Ishikawa (cell line): ENCODE data around the gene GSTM3.

Source experiments
- CEBPB ChIP-seq: IDR thresholded peaks from 2 replicates; pipeline ENCODE4 v1.6.1; 2012
- CREB1 ChIP-seq: IDR thresholded peaks from 2 replicates; pipeline ENCODE4 v1.6.1; 2012; ENCODE audit warnings: low read depth
- EGR1 ChIP-seq: IDR thresholded peaks from 2 replicates; pipeline ENCODE4 v1.6.1; 2012
- EP300 ChIP-seq: IDR thresholded peaks from 2 replicates; pipeline ENCODE4 v1.6.1; 2012; ENCODE audit warnings: borderline replicate concordance
- FOXM1 ChIP-seq: IDR thresholded peaks from 2 replicates; pipeline ENCODE4 v1.6.1; 2012; ENCODE audit warnings: low read depth, borderline replicate concordance
- MAX ChIP-seq: IDR thresholded peaks from 2 replicates; pipeline ENCODE4 v1.6.1; 2012
- NFIC ChIP-seq: IDR thresholded peaks from 2 replicates; pipeline ENCODE4 v1.6.1; 2012
- RAD21 ChIP-seq: IDR thresholded peaks from 2 replicates; pipeline ENCODE4 v1.6.1; 2012; ENCODE audit warnings: low read depth
- REST ChIP-seq: IDR thresholded peaks from 2 replicates; pipeline ENCODE4 v1.6.1; 2012; ENCODE audit warnings: low read depth, mild to moderate bottlenecking
- TAF1 ChIP-seq: IDR thresholded peaks from 2 replicates; pipeline ENCODE4 v1.6.1; 2012; ENCODE audit warnings: low read depth, mild to moderate bottlenecking
- TCF12 ChIP-seq: IDR thresholded peaks from 2 replicates; pipeline ENCODE4 v1.6.1; 2012; ENCODE audit warnings: low read depth
- TEAD4 ChIP-seq: IDR thresholded peaks from 2 replicates; pipeline ENCODE4 v1.6.1; 2012
- USF1 ChIP-seq: IDR thresholded peaks from 2 replicates; pipeline ENCODE4 v1.6.1; 2012
- YY1 ChIP-seq: IDR thresholded peaks from 2 replicates; pipeline ENCODE4 v1.6.1; 2012; ENCODE audit warnings: low read depth
- ZBTB7A ChIP-seq: IDR thresholded peaks from 2 replicates; pipeline ENCODE4 v1.6.1; 2012; ENCODE audit warnings: low read depth

The GSTM3 gene

GRCh38 chr1:109722908-109723691, 17.7 kb downstream of the GSTM3 start:
- TF ChIP-seq MAX (no peak), NFIC (peak; percentile 36), FOXM1 (no peak), REST (no peak), EGR1 (no peak), CREB1 (no peak), USF1 (0 out of 2 replicates have a peak, but pooled peaks have one; percentile 3), TEAD4 (peak; percentile 84), CEBPB (peak; percentile 92)

GRCh38 chr1:109721971-109722370, 18.9 kb downstream of the GSTM3 start:
- TF ChIP-seq EGR1 (no peak), YY1 (no peak), EP300 (no peak), CREB1 (no peak)

GRCh38 chr1:109721042-109721441, 19.8 kb downstream of the GSTM3 start:
- TF ChIP-seq FOXM1 (no peak), YY1 (no peak), CREB1 (no peak), RAD21 (no peak), EGR1 (no peak), EP300 (no peak), TCF12 (no peak), MAX (no peak)

- TF ChIP-seq TAF1, result no peak
These were observed 21.5 kb downstream of the GSTM3 start for GRCh38 chr1:109719337-109719837.

GRCh38 chr1:109718495-109718894, 22.3 kb downstream of the GSTM3 start:
- TF ChIP-seq FOXM1, result no peak
- TF ChIP-seq EGR1, result no peak
- peak; percentile 63 for TF ChIP-seq RAD21
- no peak for TF ChIP-seq YY1
- no peak for TF ChIP-seq CREB1
- no peak for TF ChIP-seq ZBTB7A

GRCh38 chr1:109717729-109718128, 23.1 kb downstream of the GSTM3 start:
- TF ChIP-seq REST (no peak), EGR1 (no peak), RAD21 (no peak), TCF12 (no peak), ZBTB7A (no peak), FOXM1 (no peak), EP300 (no peak), TEAD4 (no peak), CREB1 (no peak), YY1 (no peak), MAX (no peak), NFIC (no peak), TAF1 (no peak), USF1 (no peak), CEBPB (no peak)
